SW480 (cell line): ENCODE data around the gene ABCD1.
"Not testable (repeated sequence)": the region's sequence is repeated elsewhere in the genome, so short reads cannot be mapped to it uniquely, and the experiment has no call there.

Experiments
- DNase-seq: peaks from one replicate; pipeline ENCODE4 v3.0.0-alpha.2; 2016; ENCODE audit warnings: low spot score

Gene ABCD1

GRCh38 chrX:153694256-153694655, 30.4 kb upstream of the ABCD1 start:
- DNase-seq = not testable (repeated sequence)

GRCh38 chrX:153694687-153695270, 29.9 kb upstream of the ABCD1 start:
- no peak for DNase-seq

DNA sequence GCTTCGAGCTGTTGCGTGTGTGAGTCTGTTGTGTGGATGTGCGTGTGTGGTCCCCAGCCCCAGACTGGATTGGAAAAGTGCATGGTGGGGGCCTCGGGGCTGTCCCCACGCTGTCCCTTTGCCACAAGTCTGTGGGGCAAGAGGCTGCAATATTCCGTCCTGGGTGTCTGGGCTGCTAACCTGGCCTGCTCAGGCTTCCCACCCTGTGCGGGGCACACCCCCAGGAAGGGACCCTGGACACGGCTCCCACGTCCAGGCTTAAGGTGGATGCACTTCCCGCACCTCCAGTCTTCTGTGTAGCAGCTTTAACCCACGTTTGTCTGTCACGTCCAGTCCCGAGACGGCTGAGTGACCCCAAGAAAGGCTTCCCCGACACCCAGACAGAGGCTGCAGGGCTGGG, 28.6 kb upstream of the ABCD1 start:
- no peak for DNase-seq

- DNase-seq = not testable (repeated sequence)
Observed at GRCh38 chrX:153696538-153696937, 28.1 kb upstream of the ABCD1 start.

- DNase-seq = not testable (repeated sequence)
Observed at GRCh38 chrX:153696986-153697722, 27.5 kb upstream of the ABCD1 start.

DNA sequence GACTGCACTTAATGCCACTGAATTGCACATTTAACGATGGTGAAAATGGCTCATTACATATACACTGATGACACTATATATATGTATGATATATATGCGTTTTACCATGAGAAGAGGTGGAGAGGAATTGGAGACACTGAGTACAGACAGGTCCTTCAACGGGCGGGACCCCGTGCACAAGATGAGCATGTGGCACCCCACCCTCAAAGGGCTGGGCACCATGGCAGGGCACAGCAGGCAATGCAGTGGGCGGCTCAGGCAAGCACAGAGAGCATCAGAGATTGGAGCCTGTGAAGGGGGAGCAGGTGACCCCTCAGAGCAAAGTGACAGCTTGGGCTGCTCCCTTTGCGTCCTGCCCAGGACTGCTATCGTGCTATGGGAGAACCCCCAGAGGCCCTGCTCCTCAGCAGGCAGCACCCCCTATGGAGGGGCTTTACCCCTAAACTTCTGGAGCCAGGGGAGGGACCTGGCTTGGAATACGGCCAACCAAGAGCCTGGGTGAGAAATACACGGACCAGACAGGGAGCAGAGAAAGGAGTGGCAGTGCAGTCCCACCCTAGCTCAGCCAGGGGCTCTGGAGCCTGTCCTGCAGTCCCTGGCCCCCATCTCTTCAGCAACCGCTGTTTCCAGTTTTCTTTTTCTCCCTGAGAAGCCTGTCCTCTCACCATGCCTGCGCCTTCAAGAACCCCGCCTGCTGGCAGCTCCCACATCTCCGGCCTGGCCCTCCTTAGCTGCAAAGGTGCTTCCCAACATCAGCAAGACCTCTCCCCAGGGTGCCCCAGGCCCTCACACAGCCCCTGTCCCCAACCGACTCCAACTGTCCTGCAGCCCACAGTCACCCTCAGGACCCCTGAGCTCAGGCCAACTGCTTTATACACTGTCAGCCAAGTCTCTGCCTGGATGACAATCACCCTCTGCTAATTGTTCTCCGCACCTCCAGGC, 26.5 kb upstream of the ABCD1 start:
- DNase-seq = no peak

- not testable (repeated sequence) for DNase-seq
Observed at GRCh38 chrX:153699210-153699783, 25.4 kb upstream of the ABCD1 start.

GRCh38 chrX:153699784-153700371, 24.8 kb upstream of the ABCD1 start:
- DNase-seq = not testable (repeated sequence)

DNA sequence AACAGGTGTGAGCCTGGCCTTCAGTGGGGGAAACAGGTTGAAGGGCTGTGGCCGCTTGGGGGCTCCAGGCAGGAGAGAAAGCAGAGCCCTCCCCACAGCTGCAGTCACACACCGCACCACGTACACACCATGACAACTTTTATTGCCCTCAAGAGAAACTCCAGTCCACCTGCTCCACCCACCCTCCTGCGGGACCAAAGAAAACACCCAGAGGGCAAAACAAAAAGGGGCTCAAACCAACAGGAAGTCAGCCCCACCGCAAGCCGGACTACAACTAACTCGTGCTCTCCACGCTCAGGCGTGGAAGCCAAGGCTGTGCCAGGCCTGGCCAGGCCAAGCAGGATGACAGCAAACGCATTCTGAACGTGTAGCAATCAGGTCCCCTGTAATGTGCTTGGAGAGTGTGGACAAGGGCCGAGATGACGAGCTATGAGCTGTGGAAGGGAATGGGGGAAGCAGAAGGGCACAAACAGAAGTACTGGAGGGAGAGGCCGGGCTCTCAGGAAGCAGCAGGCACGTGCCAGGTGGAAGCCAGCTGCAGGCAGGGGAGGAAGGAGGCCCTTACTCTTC, 24.2 kb upstream of the ABCD1 start:
- no peak for DNase-seq

DNA sequence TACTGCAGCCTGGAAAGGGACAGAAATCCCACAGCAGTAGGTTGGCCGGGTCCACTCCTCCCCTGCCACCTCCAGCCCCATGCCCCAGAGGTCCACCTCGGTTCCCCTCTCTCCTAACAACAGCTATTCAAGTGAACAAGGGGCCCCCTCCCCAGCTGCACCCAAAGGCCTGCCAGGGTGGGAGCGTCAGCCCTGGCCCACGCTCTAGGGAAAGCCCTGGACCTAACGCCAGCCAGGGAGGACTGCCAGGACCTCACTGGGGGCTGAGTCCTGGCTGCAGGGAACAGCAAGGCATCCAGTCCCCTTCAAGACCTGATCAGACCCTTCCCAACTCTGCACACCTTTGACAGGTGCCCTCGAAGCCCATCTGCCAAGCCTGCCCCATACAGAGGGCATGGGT, 23.7 kb upstream of the ABCD1 start:
- no peak for DNase-seq

- no peak for DNase-seq
Observed at GRCh38 chrX:153701706-153702105, 22.9 kb upstream of the ABCD1 start.

GRCh38 chrX:153702336-153703035, 22.2 kb upstream of the ABCD1 start:
- no peak for DNase-seq

DNA sequence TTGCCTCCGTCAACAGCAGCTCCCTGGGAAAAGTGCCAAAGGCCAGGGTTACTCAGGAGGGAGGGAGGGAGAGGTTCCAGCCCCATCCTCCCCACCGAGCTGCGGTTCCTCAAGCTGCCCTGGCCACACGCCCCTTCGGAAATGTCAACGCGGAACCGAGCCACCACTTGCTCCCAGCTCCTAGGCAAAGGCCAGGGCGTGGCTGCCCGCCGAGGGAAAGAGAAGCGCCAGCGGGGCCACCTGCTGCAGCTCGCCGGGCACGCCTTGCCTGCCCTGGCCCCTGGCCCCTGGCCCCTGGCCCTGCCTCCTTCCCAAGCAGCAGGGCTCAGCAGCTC, 21.7 kb upstream of the ABCD1 start:
- no peak for DNase-seq

DNA sequence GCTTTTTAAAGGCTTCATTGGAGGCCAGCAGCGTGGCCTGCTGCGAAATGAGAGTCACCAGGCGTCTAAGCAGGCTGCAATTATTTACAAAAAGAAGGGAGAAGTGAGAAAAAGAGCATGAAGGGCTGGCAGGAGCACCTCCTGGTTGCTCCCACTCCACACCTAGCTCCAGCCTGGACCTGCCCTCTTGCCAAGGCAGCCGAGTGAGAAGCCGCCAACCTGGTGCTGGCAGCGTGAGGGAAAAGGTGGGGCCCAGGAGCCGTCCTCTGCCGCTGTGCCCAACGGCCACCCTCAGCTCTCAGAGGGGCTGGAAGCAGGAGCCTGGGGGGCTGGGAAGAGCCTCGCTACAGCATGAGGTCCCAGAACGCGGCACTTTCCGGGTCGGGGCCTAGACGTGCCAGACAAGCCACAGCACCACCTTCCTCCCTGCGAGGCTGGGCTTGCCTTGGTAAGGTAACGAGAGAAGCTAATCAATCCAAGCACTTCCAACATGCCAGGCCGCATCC, 20.6 kb upstream of the ABCD1 start:
- DNase-seq = no peak

DNA sequence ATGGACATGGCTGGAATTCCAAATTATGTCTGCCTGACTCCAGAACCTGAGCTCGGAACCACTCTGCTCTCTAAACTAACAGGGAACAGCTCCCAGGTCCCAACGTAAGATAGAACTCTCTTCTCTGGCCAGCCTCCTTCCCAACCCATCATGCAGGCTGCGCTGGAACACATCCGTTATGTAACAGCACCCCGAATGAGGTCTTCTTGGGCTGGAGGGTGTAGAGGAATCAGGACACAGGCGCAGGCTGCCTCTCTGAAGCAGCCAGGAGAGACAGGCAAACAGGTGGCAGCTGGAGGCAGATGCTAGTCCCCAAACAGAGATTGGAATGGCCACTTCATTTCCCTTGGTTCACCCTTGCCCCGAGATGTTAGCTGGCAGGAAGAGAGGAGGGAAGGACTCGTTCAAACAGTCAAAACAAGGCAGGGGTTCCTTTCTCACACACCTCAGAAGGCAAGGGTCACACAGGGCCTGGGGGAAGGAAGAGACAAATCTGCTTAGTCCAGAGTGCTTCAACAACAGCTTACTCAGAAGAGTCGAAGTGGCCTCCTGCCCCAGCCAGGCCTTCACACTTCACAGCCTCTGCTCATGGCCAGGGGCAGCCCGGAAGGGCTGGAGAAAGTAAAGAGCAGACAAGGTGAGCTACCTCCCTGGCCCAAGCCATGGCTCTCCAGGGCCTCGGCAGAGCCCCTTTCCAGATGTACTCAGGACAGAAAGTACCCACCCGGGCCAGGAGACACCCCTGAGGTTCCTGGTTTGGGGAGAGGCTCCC, 19.8 kb upstream of the ABCD1 start:
- not testable (repeated sequence) for DNase-seq

GRCh38 chrX:153705403-153706060, 19.1 kb upstream of the ABCD1 start:
- not testable (repeated sequence) for DNase-seq

- DNase-seq = no peak
Observed at GRCh38 chrX:153706799-153707198, 17.9 kb upstream of the ABCD1 start.

GRCh38 chrX:153707406-153707805, 17.2 kb upstream of the ABCD1 start:
- DNase-seq = no peak

DNA sequence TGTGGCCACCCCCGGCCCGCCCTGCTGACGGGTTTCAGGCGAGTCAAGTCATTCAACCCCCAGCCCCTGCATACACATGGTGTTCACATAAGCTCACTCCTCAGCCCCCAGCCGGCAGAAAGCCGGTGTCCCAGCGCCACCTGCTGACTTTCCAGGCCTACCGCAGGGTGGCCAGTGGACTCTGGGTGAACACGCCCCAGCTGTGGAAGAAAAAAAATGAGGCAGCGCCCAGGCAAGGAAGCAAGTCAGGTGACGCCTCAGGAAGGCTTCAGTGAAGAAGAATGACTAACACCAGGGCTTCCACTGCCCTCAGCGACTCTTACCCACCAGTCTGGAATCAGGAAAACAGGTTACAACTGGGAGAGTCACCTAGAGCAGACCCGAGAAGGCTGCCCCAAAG, 16.2 kb upstream of the ABCD1 start:
- DNase-seq = peak; percentile 83
